ENCODE data around the gene SUCNR1. TPM values are rescaled to one million over a fixed set of nuclear protein-coding genes. Genes with fewer than 3 reads are reported as not detected.
A peak's percentile ranks its signal among the peaks of the same experiment; 100 is the strongest.

The SUCNR1 gene
- total and polyA plus RNA-seq, 2 of the 4 experiments (the other 2 are of a cell fraction) = not detected

GRCh38 chr3:151918253-151919029, 45.0 kb downstream of the SUCNR1 start:
- H3K9me3 ChIP-seq (ENCODE audit: control insufficient read depth, insufficient read depth, low read length) = peaks cover 3% of the 10 kb centered on the region; the same call in 1 of the 2 replicates
- no peaks in the 10 kb centered on the region for H4K20me1 ChIP-seq (ENCODE audit: insufficient read depth, low read length)
- intact Hi-C loops (cut with micrococcal nuclease) (loop anchor here (1.0 to 5.0 kb wide), 8 partner anchors 79 to 691 kb away; no protein-coding TSS in a partner anchor), in situ Hi-C loops (cut with MboI; ENCODE audit: low sequenced_read_pairs) (loop anchor here (5.0 kb wide), 1 partner anchor 626 kb away; no protein-coding TSS in a partner anchor), dilution Hi-C loops (cut with HindIII; ENCODE audit: low sequenced_read_pairs, unreplicated experiment) (no loop called here)
- H2AFZ ChIP-seq (replicated peaks; ENCODE audit: low read length, poor library complexity) = no peak overlapping the region
- H3K56ac ChIP-seq (ENCODE audit: extremely low read depth, insufficient read depth, low read length) = no peak overlapping the region
- H3K9me1 ChIP-seq (ENCODE audit: insufficient read depth, low read length) = no peaks in the 10 kb centered on the region
- no peak overlapping the region for H2AK9ac ChIP-seq (replicated peaks; ENCODE audit: low read depth, low read length, poor library complexity)
- no peak overlapping the region for H4K5ac ChIP-seq (ENCODE audit: low read depth, low read length)
- H2BK20ac ChIP-seq (ENCODE audit: low read depth, low read length) = peak overlapping the region; percentile 14; the same call in 1 of the 2 replicates
- H3K4ac ChIP-seq (ENCODE audit: low read depth, low read length) = 0 out of 2 replicates have a peak overlapping the region, but pooled peaks have one; percentile 23
- TF ChIP-seq RCOR1 (IDR thresholded peaks at IDR 0.05; ENCODE audit: insufficient replicate concordance, low read length) = no peak
- TF ChIP-seq BHLHE40 (IDR thresholded peaks at IDR 0.05; ENCODE audit: low read depth, low read length) = no peak
- TF ChIP-seq RAD21 (IDR thresholded peaks at IDR 0.05; ENCODE audit: low read length) = peak; percentile 89
- TF ChIP-seq MAZ (IDR thresholded peaks at IDR 0.05; ENCODE audit: borderline replicate concordance, low read depth, low read length) = no peak
- TF ChIP-seq, protein P1, sequence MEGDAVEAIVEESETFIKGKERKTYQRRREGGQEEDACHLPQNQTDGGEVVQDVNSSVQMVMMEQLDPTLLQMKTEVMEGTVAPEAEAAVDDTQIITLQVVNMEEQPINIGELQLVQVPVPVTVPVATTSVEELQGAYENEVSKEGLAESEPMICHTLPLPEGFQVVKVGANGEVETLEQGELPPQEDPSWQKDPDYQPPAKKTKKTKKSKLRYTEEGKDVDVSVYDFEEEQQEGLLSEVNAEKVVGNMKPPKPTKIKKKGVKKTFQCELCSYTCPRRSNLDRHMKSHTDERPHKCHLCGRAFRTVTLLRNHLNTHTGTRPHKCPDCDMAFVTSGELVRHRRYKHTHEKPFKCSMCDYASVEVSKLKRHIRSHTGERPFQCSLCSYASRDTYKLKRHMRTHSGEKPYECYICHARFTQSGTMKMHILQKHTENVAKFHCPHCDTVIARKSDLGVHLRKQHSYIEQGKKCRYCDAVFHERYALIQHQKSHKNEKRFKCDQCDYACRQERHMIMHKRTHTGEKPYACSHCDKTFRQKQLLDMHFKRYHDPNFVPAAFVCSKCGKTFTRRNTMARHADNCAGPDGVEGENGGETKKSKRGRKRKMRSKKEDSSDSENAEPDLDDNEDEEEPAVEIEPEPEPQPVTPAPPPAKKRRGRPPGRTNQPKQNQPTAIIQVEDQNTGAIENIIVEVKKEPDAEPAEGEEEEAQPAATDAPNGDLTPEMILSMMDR (conservative IDR thresholded peaks at IDR 0.05; ENCODE audit: low read depth, low read length) = peak; percentile 84
- TF ChIP-seq SMC3 (IDR thresholded peaks at IDR 0.05; ENCODE audit: low read depth, low read length) = peak; percentile 75
- H3K36me3 ChIP-seq (ENCODE audit: control insufficient read depth, insufficient read depth, low read length) = no peaks in the 10 kb centered on the region
- H3K18ac ChIP-seq (ENCODE audit: low read depth, low read length) = no peak overlapping the region
- H4K91ac ChIP-seq (ENCODE audit: insufficient read depth, low read depth, low read length) = no peak overlapping the region
- no peak overlapping the region for H3K27ac ChIP-seq (ENCODE audit: insufficient read depth, low read length)
- H3K9ac ChIP-seq (ENCODE audit: low read depth, low read length) = no peak overlapping the region
- WGBS, 2 experiments (ENCODE audit: extremely low coverage in 2 of 2, insufficient read length in 1 of 2) = no CpG with 5 or more reads among the region's 5 CpGs
- 0 out of 2 replicates have a peak overlapping the region, but pooled peaks have one; percentile 20 for H2AK5ac ChIP-seq (ENCODE audit: low read depth, low read length)
- H3K4me1 ChIP-seq (ENCODE audit: control insufficient read depth, insufficient read depth, low read length) = no peaks in the 10 kb centered on the region
- ATAC-seq (ENCODE audit: low read depth) (peak; percentile 87), DNase-seq (peak; percentile 75)
- H4K8ac ChIP-seq (ENCODE audit: low read depth in 2 of 2, low read length in 2 of 2) = no peak overlapping the region
- no peak overlapping the region for H3K4me2 ChIP-seq (ENCODE audit: low read depth, low read length)
- H3K79me1 ChIP-seq (ENCODE audit: low read depth in 1 of 2, low read length in 2 of 2) = no peaks in the 10 kb centered on the region
- no peak overlapping the region for H3K4me3 ChIP-seq (ENCODE audit: insufficient read depth, low read depth, low read length)
- H2BK5ac ChIP-seq (ENCODE audit: low read depth, low read length, poor library complexity, severe bottlenecking) = no peak overlapping the region
- H3K27me3 ChIP-seq (ENCODE audit: control insufficient read depth, insufficient read depth, low read length) = no peaks in the 10 kb centered on the region
- ChIA-PET CTCF (interaction anchor here (0.6 to 2.0 kb wide), 5 partner anchors 14 to 481 kb away, joined by 4 to 9 read pairs (median 4); no protein-coding TSS in a partner anchor), POLR2A (ENCODE audit: unreplicated experiment) (no interaction called here)
- BruUV-seq (replicated peaks) = no TSS peak
- H2BK120ac ChIP-seq (ENCODE audit: low read depth, low read length) = no peak overlapping the region
- no peak overlapping the region for H3K23ac ChIP-seq (ENCODE audit: low read depth, low read length)
- H2BK15ac ChIP-seq (ENCODE audit: low read depth, low read length) = no peak overlapping the region; the same call in 2 of the 3 replicates
- H3K14ac ChIP-seq (replicated peaks; ENCODE audit: low read depth, low read length) = no peak overlapping the region

Measured in IMR-90 (cell line).